Measurements from ENCODE around the gene KPNA6. TPM values are rescaled to one million over a fixed set of nuclear protein-coding genes. Genes with fewer than 3 reads are reported as not detected.

Gene KPNA6
- total and polyA plus RNA-seq, 9 of the 15 experiments (the other 6 are each of a cell fraction or from before 2014, with no cell fraction given): 20.1 to 54.6 (median 32.2) TPM

DNA sequence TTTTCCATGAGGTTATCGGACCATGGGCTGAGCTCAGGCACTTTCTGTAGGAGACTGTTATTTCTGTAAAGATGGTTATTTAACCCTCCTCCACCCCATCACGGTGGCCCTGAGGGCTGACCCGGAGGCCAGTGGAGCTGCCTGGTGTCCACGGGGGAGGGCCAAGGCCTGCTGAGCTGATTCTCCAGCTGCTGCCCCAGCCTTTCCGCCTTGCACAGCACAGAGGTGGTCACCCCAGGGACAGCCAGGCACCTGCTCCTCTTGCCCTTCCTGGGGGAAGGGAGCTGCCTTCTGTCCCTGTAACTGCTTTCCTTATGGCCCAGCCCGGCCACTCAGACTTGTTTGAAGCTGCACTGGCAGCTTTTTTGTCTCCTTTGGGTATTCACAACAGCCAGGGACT, 90.0 kb downstream of the KPNA6 start:
- peaks cover 57% of the 10 kb centered on the region for H3K36me3 ChIP-seq (ENCODE audit: control insufficient read depth, insufficient read depth, low read length)
- POLR2A ChIA-PET: interaction anchor here (0.7 to 10.8 kb wide), 11 partner anchors 11 to 138 kb away, joined by 3 to 201 read pairs (median 4); partner anchors contain the start of genes DCDC2B, IQCC, KPNA6 and MARCKSL1
- WGBS (ENCODE audit: insufficient coverage, low coverage, missing lambda C conversion rate): 60% methylated on average over 6 of the region's 6 CpGs
- H3K9me1 ChIP-seq (ENCODE audit: control insufficient read depth, insufficient read depth, low read length): peaks cover 3% of the 10 kb centered on the region
- H4K20me1 ChIP-seq (replicated peaks; ENCODE audit: control insufficient read depth, insufficient read depth, low read length): no peaks in the 10 kb centered on the region; the same call in none of the 2 replicates
- intact Hi-C loops (cut with micrococcal nuclease): no loop called here
- H3K4me3 ChIP-seq: no peak overlapping the region
- no TSS peak for BruUV-seq (replicated peaks)
- no peak for ATAC-seq
- H3K4me1 ChIP-seq (replicated peaks in 1 of 2; ENCODE audit: control insufficient read depth in 2 of 2, insufficient read depth in 2 of 2, low read length in 2 of 2): peaks cover 16 to 39% of the 10 kb centered on the region in 2 experiments
- CTCF ChIA-PET (ENCODE audit: low intra/inter-chr PET ratio): no interaction called here
- H3K9me3 ChIP-seq (replicated peaks; ENCODE audit: control insufficient read depth, insufficient read depth, low read depth, low read length): no peaks in the 10 kb centered on the region
- in situ Hi-C loops (cut with MboI): no loop called here
- H3K27ac ChIP-seq (ENCODE audit: extremely low read depth, low read depth, low read length): no peak overlapping the region; the same call in 2 of the 3 replicates
- peak overlapping the region in 1 of 2 experiments; percentile 77; a peak in 1 of 4 replicates for H3K9ac ChIP-seq (ENCODE audit: insufficient read depth in 1 of 2, low read depth in 2 of 2, low read length in 2 of 2)
- no peak overlapping the region for H3K4me2 ChIP-seq (ENCODE audit: insufficient read depth, low read length)
- no peak overlapping the region for H2AFZ ChIP-seq (ENCODE audit: low read depth, low read length)
- no peaks in the 10 kb centered on the region for H3K27me3 ChIP-seq (ENCODE audit: control insufficient read depth in 2 of 2, insufficient read depth in 2 of 2, low read length in 2 of 2)
- FAIRE-seq: no peak
- TF ChIP-seq HDAC6 (IDR thresholded peaks at IDR 0.05; ENCODE audit: low read depth, low read length) (no peak), ZNF77 (CRISPR knock-in tag; IDR thresholded peaks at IDR 0.05) (no peak), POLR2G (IDR thresholded peaks at IDR 0.05; ENCODE audit: low read depth, low read length) (peak; percentile 75), MAZ (CRISPR knock-in tag; conservative IDR thresholded peaks at IDR 0.05 in 1 of 2, IDR thresholded peaks at IDR 0.05 in 1 of 2) (no peak), HDAC1 (IDR thresholded peaks at IDR 0.05) (no peak), GATAD2A (IDR thresholded peaks at IDR 0.05) (no peak), MAFF (IDR thresholded peaks at IDR 0.05; ENCODE audit: low read length) (no peak), RBFOX2 (IDR thresholded peaks at IDR 0.05; ENCODE audit: low read depth, low read length) (peak; percentile 59)
- TF ChIP-seq, protein P1, sequence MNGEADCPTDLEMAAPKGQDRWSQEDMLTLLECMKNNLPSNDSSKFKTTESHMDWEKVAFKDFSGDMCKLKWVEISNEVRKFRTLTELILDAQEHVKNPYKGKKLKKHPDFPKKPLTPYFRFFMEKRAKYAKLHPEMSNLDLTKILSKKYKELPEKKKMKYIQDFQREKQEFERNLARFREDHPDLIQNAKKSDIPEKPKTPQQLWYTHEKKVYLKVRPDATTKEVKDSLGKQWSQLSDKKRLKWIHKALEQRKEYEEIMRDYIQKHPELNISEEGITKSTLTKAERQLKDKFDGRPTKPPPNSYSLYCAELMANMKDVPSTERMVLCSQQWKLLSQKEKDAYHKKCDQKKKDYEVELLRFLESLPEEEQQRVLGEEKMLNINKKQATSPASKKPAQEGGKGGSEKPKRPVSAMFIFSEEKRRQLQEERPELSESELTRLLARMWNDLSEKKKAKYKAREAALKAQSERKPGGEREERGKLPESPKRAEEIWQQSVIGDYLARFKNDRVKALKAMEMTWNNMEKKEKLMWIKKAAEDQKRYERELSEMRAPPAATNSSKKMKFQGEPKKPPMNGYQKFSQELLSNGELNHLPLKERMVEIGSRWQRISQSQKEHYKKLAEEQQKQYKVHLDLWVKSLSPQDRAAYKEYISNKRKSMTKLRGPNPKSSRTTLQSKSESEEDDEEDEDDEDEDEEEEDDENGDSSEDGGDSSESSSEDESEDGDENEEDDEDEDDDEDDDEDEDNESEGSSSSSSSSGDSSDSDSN (IDR thresholded peaks at IDR 0.05; ENCODE audit: borderline replicate concordance in 1 of 2, low read depth in 2 of 2, low read length in 2 of 2): no peak
- TF ChIP-seq, protein P2, sequence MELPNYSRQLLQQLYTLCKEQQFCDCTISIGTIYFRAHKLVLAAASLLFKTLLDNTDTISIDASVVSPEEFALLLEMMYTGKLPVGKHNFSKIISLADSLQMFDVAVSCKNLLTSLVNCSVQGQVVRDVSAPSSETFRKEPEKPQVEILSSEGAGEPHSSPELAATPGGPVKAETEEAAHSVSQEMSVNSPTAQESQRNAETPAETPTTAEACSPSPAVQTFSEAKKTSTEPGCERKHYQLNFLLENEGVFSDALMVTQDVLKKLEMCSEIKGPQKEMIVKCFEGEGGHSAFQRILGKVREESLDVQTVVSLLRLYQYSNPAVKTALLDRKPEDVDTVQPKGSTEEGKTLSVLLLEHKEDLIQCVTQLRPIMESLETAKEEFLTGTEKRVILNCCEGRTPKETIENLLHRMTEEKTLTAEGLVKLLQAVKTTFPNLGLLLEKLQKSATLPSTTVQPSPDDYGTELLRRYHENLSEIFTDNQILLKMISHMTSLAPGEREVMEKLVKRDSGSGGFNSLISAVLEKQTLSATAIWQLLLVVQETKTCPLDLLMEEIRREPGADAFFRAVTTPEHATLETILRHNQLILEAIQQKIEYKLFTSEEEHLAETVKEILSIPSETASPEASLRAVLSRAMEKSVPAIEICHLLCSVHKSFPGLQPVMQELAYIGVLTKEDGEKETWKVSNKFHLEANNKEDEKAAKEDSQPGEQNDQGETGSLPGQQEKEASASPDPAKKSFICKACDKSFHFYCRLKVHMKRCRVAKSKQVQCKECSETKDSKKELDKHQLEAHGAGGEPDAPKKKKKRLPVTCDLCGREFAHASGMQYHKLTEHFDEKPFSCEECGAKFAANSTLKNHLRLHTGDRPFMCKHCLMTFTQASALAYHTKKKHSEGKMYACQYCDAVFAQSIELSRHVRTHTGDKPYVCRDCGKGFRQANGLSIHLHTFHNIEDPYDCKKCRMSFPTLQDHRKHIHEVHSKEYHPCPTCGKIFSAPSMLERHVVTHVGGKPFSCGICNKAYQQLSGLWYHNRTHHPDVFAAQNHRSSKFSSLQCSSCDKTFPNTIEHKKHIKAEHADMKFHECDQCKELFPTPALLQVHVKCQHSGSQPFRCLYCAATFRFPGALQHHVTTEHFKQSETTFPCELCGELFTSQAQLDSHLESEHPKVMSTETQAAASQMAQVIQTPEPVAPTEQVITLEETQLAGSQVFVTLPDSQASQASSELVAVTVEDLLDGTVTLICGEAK (IDR thresholded peaks at IDR 0.05): no peak
- TF ChIP-seq, protein P2 (CRISPR knock-in tag; IDR thresholded peaks at IDR 0.05): no peak
- peaks cover 13% of the 10 kb centered on the region; the same call in 2 of the 3 replicates for H3K79me2 ChIP-seq (ENCODE audit: control insufficient read depth, insufficient read depth, low read length)
- DNase-seq (ENCODE audit: extremely low read depth in 1 of 4, low spot score in 3 of 4): no peak
